SU-DHL-6 (cell line): ENCODE data around the gene GFOD2.

Experiments
- H2AFZ ChIP-seq: fragments of 200-600 bp; sonication (generic); 2 replicates; pipeline ENCODE4 v1.6.1; 2014; ENCODE audit warnings: low read depth, mild to moderate bottlenecking, moderate library complexity, mixed read lengths, antibody characterized with exemption, low read length; ENCODE audit not compliant: severe bottlenecking
- H3F3A ChIP-seq: fragments of 200-600 bp; shearing (Covaris generic); 2 replicates; pipeline ENCODE4 v1.6.0; 2016; ENCODE audit warnings: antibody characterized with exemption, mild to moderate bottlenecking; ENCODE audit not compliant: insufficient read depth
- H3K27ac ChIP-seq: fragments of 200-600 bp; sonication (generic); 2 replicates; pipeline ENCODE4 v1.5.1; 2016; ENCODE audit warnings: low read depth, mild to moderate bottlenecking, low read length, moderate library complexity, mixed read lengths
- H3K27me3 ChIP-seq: fragments of 200-600 bp; sonication (generic), shearing (Covaris generic); 2 replicates; pipeline ENCODE4 v1.6.0; 2014; ENCODE audit warnings: mild to moderate bottlenecking, low read length
- H3K36me3 ChIP-seq: fragments of 200-600 bp; sonication (generic); 2 replicates; pipeline ENCODE4 v1.6.1; 2014; ENCODE audit warnings: mild to moderate bottlenecking, low read length, mixed read lengths
- H3K4me2 ChIP-seq: fragments of 300-600, 200-600 bp; shearing (Covaris generic), sonication (generic); 2 replicates; pipeline ENCODE4 v1.6.0; 2014; ENCODE audit warnings: low read length, low read depth, mild to moderate bottlenecking; ENCODE audit not compliant: poor library complexity, severe bottlenecking
- H3K4me3 ChIP-seq: fragments of 200-600 bp; sonication (generic); 2 replicates; pipeline ENCODE4 v1.5.1; 2014; ENCODE audit warnings: antibody characterized with exemption, low read length, mild to moderate bottlenecking, mixed read lengths; ENCODE audit not compliant: insufficient read depth, poor library complexity, severe bottlenecking
- H3K79me2 ChIP-seq: fragments of 200-600 bp; sonication (generic); 2 replicates; pipeline ENCODE4 v1.6.1; 2014; ENCODE audit warnings: mild to moderate bottlenecking, low read length, moderate library complexity; ENCODE audit not compliant: insufficient read depth
- H3K9ac ChIP-seq: fragments of 200-600 bp; sonication (generic); 2 replicates; pipeline ENCODE4 v1.7.0; 2014; ENCODE audit warnings: mild to moderate bottlenecking, low read length
- H3K9me2 ChIP-seq: fragments of 200-600 bp; sonication (generic); replicated peaks from 2 replicates; pipeline ENCODE4 v1.6.1; 2014; ENCODE audit warnings: low read length; ENCODE audit not compliant: insufficient read depth
- H3K9me3 ChIP-seq: fragments of 200-600 bp; sonication (generic); 2 replicates; pipeline ENCODE4 v1.6.1; 2014; ENCODE audit warnings: low read length, mixed read lengths; ENCODE audit not compliant: insufficient read depth
- H4K20me1 ChIP-seq: fragments of 200-600 bp; sonication (generic); 2 replicates; pipeline ENCODE4 v1.6.1; 2014; ENCODE audit warnings: low read depth, mild to moderate bottlenecking, antibody characterized with exemption, low read length, moderate library complexity, mixed read lengths
- CTCF ChIP-seq: fragments of 200-600 bp; sonication (generic); IDR thresholded peaks from one replicate; pipeline ENCODE4 v1.5.1; 2017; ENCODE audit warnings: antibody characterized with exemption, mild to moderate bottlenecking, low read length, moderate library complexity; ENCODE audit not compliant: insufficient read depth, poor library complexity, severe bottlenecking
- EZH2phosphoT487 ChIP-seq: fragments of 200-600 bp; sonication (generic), shearing (Covaris generic); conservative IDR thresholded peaks from 2 replicates; pipeline ENCODE4 v1.6.1; 2018; ENCODE audit warnings: mild to moderate bottlenecking, antibody characterized with exemption, low read length, moderate library complexity, mixed read lengths

Gene GFOD2

GRCh38 chr16:67726106-67727034 is 7.3 kb upstream of the GFOD2 start:
- H4K20me1 ChIP-seq, result no peaks in the 10 kb centered on the region
- no peak overlapping the region for H3K27ac ChIP-seq
- H3K9me2 ChIP-seq, result no peaks in the 10 kb centered on the region
- H3K4me3 ChIP-seq, result no peak overlapping the region
- TF ChIP-seq EZH2phosphoT487 (no peak), CTCF (no peak)
- no peaks in the 10 kb centered on the region for H3K9me3 ChIP-seq
- no peak overlapping the region for H2AFZ ChIP-seq
- no peak overlapping the region for H3K4me2 ChIP-seq
- H3F3A ChIP-seq, result no peaks in the 10 kb centered on the region
- H3K36me3 ChIP-seq, result no peaks in the 10 kb centered on the region
- no peaks in the 10 kb centered on the region for H3K27me3 ChIP-seq
- H3K9ac ChIP-seq, result no peak overlapping the region
- H3K79me2 ChIP-seq, result no peaks in the 10 kb centered on the region

DNA sequence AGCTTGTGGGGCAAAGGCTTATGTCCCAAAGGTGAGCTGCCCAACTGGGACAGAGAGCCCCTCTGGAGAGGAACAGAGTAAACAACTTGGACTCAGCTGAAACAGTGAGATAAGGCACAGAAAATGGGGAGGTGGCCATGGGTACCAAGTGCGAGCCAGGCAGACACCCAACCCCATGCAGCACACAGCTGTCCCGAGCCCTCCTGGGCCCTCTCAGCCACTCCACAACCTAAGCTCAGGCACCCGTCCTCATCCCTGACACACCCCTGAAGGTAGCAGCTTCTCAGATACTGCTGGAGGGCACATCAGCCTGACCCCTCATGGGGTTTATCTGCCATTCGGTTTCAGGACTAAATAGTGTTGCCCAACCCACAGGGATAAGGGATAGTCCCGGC is 4.8 kb upstream of the GFOD2 start:
- no peaks in the 10 kb centered on the region for H4K20me1 ChIP-seq
- peaks cover 3% of the 10 kb centered on the region for H3K79me2 ChIP-seq
- no peak overlapping the region for H3K4me3 ChIP-seq
- H3K4me2 ChIP-seq, result no peak overlapping the region
- H2AFZ ChIP-seq, result no peak overlapping the region
- H3K9ac ChIP-seq, result no peak overlapping the region
- H3K9me2 ChIP-seq, result no peaks in the 10 kb centered on the region
- H3F3A ChIP-seq, result no peaks in the 10 kb centered on the region
- TF ChIP-seq EZH2phosphoT487, result no peak
- no peak for TF ChIP-seq CTCF
- no peaks in the 10 kb centered on the region for H3K27me3 ChIP-seq
- no peaks in the 10 kb centered on the region for H3K9me3 ChIP-seq
- H3K36me3 ChIP-seq, result no peaks in the 10 kb centered on the region
- no peak overlapping the region for H3K27ac ChIP-seq

GRCh38 chr16:67723151-67723910 is 4.2 kb upstream of the GFOD2 start:
- Histone ChIP-seq H3K4me2 (no peak overlapping the region), H3K79me2 (peaks cover 9% of the 10 kb centered on the region), H3K4me3 (no peak overlapping the region), H3K9ac (no peak overlapping the region), H3K27ac (no peak overlapping the region), H3F3A (no peaks in the 10 kb centered on the region), H3K9me3 (no peaks in the 10 kb centered on the region), H2AFZ (no peak overlapping the region), H3K9me2 (no peaks in the 10 kb centered on the region), H3K36me3 (no peaks in the 10 kb centered on the region), H3K27me3 (no peaks in the 10 kb centered on the region), H4K20me1 (no peaks in the 10 kb centered on the region)
- TF ChIP-seq EZH2phosphoT487 (no peak), CTCF (no peak)
